ENCODE results near the gene NT5DC4.

- TF ChIP-seq CTCF (conservative IDR thresholded peaks at IDR 0.05; ENCODE audit: low read length) (peak; percentile 96), EZH2phosphoT487 (IDR thresholded peaks at IDR 0.05; ENCODE audit: borderline replicate concordance, low read depth, low read length) (no peak)
Measured at GRCh38 chr2:112749755-112750559, 29.1 kb downstream of the NT5DC4 start.

All from OCI-LY7 (cell line).